ENCODE data around the gene ZNF747.
"Not testable (repeated sequence)": the region's sequence is repeated elsewhere in the genome, so short reads cannot be mapped to it uniquely, and the experiment has no call there.

ZNF747 gene

GRCh38 chr16:30557707-30557956 is 23.0 kb upstream of the ZNF747 start:
- DNase-seq: no peak

- no peak for DNase-seq
Observed at GRCh38 chr16:30556125-30556473, 21.4 kb upstream of the ZNF747 start.

DNA sequence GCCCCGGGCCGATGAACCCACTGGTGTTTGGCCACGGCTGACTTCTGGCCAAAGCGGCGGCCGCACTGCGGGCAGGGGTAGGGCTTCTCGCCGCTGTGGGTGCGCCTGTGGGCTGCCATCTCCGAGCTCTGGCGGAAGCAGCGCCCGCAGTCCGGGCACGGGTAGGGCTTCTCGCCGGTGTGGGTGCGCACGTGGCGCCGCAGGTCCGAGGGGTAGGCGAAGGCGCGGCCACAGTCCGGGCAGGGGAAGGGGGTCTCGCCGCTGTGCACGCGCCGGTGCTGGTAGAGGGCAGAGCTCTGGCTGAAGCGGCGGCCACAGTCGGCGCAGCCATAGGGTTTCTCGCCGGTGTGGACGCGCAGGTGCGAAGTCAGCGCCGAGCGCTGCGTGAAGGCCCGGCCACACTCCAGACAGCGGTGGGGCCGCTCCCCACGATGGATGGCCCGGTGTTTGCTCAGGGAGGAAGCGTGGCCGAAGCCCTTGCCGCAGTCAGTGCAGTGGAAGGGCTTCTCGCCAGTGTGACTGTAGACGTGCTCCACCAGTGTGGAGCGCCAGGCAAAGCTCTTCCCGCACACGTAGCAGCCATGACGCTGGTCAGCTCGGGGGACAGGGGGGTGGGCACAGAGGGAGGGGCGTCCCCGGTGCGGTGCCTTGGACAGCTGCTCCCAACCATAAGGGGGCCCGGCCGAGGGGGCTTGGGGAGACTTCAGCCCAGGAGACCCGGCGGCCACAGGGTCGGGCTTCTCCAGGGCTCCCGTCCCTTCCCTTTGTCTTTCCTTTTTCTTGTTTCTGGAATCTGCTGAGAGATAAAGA is 20.9 kb upstream of the ZNF747 start:
- DNase-seq: no peak

DNA sequence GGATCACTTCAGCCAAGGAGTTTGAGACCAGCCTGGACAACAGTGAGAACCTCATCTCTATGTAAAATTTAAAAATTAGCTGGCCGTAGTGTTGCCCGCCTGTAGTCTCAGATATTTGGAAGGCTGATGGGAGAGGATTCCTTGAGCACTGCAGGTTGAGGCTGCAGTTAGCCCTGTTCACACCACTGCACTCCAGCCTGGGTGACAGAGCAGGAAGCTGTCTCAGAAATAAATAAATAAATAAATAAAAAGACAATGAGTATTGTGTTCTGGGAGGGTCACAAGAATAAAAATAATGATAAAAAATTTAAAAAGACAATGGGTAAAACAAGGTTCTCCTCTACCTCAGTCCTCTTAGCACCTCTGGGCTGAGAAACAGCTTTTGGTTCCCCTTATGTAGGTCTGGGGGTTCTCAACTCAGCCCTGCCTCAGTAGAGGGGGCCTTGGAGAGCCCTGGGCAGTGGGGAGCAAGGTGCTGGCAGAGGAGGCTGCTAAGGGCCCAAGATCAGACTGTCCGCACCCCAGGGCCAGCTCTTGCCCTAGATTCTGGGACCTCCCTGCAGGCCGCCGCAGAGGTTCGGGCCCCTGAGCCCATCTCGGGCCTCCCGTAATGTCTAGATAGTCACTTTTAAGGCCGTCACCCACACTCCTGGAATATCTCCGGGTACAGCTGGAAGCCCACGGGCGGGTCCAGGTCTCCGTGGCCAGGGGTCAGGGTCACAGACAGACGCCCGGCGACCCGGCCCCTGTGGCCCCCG is 20.1 kb upstream of the ZNF747 start:
- DNase-seq: no peak

DNA sequence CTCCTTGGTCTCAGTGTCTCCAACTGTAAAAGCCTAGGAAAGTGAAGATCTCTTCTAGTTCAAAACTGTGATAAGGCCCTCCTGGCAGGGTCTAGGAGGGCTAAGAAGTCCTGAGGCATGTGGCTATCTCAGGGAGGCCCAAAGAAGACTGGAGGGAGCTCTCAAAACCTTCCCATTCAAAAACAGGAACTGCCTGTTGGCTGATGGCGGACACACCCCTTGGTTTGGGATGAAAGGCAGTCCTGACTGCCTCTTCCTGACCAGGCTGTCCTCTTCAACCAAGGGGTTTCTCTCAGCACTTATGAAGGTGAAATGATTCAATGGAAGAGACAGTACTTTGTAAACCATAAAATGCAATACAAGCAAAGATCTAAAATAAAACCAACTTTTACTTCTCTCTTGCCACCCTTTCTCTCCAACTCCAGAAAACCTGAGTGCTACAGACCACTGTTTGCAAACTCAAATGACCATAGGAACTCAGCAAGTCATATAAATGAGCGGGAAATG is 18.8 kb upstream of the ZNF747 start:
- no peak for DNase-seq

GRCh38 chr16:30552956-30553355 is 18.3 kb upstream of the ZNF747 start:
- DNase-seq: no peak

DNA sequence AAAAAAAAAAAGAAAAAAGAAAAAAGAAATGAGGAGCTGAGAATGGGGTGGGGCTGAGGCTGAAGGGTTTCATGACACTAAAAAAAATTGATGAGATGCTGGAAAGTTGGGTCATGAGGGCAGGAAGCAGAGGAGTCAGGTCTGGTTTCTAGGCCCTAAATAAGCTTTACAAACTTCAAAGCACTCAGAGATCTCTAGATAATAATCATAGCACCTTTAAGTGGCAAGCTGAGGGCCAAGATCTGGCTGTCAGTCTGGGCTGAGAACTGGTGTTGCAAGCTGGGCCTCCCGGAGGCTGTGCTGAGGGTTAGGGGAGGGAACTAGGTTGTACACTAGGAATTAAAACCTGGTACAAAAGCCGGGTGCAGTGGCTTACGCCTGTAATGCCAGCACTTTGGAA is 17.1 kb upstream of the ZNF747 start:
- no peak for DNase-seq

DNA sequence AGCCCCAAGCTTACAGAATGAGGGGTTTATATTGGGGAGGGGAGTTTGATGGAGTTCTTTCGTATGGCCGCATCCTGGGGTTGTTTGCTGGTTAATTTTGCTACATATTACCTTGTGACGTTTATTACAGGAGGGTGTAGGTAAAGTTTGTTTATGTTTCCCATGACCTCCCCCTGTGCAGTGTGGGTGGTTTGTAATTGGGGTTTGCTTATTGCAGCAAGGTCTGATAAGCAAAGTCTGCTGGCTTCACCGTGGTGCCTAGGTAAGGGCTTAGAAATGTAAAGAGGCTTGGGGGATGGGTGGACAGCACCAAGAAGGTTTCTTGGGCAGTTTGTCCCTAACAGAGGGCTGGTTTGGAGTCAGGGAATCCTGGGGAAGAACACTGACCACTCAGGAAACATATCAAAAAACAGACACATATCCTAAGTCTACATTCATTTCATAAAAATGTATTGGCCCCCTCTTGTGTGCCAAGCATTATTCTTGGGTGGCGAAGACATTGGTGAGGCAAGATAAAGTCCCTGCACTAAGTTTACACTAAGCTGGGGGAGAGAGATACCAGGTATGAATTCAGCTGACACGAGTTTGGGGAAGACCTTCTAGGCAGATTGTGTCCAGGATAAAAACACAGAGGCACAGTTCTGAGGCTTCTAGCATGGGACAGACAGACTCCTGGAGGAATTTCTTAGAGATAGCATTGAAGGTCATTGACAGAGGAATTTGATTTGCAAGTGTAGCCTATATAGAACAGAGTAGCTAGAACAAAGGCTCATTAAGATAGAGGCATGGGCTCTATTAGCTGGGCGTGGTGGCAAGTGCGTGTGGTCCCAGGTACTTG is 14.0 kb upstream of the ZNF747 start:
- no peak for DNase-seq

DNA sequence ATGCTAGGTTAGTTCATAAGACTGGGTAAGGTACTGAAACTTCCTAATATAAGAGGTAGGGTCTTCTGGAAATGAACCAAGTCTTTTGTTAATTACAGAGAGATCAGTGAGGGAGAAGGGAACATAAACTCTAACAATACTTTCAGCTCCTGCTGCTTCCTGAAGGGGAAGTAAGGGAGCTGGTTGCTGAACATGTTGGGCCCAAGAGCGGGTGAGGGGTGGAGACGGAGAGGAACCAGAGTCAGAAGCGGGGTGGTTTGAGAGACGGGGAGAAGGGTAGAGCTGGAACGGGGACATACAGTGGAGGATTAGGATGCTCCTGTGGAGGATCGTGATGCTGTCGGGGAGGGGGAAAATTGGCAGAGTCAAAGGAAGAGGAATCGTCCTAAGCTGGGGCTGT is 11.5 kb upstream of the ZNF747 start:
- DNase-seq: no peak

- DNase-seq: no peak
Observed at GRCh38 chr16:30543067-30543466, 8.4 kb upstream of the ZNF747 start.

GRCh38 chr16:30541502-30542329 is 7.1 kb upstream of the ZNF747 start:
- DNase-seq: no peak

DNA sequence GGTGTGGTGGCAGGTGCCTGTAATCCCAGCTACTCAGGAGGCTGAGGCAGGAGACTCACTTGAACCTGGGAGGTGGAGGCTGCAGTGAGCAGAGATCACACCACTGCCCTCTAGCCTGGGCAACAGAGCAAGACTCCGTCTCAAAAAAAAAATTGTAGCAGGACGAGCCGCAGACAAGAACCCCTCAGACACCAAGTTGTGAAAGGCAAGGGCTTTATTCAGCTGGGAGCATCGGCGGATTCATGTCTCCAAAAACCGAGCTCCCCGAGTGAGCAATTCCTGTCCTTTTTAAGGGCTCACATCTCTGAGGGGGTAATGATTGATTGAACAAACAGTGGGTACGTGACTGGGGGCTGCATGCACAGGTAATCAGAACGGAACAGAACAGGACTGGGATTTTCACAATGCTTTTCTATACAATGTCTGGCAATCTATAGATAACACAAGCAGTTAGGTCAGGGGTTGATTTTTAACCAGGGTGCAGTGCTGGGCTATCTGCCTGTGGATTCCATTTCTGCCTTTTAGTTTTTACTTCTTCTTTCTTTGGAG is 6.3 kb upstream of the ZNF747 start:
- not testable (repeated sequence) for DNase-seq

GRCh38 chr16:30539986-30540526 is 5.4 kb upstream of the ZNF747 start:
- DNase-seq: not testable (repeated sequence)

GRCh38 chr16:30539000-30539964 is 4.6 kb upstream of the ZNF747 start:
- no peak for DNase-seq

DNA sequence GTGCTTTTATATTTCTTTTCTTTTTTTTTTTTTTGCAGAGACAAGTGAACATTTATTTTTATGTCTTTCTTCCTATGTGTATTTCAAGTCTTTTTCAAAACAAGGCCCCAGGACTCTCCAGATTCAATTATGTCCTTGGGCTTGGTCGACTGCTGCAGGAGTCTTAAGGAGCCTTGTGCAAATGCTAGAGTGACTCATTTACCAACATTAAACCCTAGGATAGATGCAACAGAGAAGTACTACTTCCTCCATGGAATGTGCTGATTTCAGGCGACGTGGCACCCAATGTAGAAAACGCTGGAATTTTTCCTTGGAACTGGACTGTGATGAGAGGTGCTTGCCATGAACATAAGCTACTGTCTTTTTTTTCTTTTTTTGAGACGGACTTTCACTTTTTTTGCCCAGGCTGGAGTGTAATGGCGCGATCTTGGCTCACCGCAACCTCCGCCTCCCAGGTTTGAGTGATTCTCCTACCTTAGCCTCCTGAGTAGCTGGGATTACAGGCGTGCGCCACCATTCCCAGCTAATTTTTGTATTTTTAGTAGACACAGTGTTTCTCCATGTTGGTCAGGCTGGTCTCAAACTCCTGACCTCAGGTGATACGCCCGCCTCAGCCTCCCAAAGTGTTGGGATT is 1.9 kb upstream of the ZNF747 start:
- DNase-seq: not testable (repeated sequence)

GRCh38 chr16:30535777-30536190 is 1.1 kb upstream of the ZNF747 start:
- DNase-seq: peak; percentile 30

DNA sequence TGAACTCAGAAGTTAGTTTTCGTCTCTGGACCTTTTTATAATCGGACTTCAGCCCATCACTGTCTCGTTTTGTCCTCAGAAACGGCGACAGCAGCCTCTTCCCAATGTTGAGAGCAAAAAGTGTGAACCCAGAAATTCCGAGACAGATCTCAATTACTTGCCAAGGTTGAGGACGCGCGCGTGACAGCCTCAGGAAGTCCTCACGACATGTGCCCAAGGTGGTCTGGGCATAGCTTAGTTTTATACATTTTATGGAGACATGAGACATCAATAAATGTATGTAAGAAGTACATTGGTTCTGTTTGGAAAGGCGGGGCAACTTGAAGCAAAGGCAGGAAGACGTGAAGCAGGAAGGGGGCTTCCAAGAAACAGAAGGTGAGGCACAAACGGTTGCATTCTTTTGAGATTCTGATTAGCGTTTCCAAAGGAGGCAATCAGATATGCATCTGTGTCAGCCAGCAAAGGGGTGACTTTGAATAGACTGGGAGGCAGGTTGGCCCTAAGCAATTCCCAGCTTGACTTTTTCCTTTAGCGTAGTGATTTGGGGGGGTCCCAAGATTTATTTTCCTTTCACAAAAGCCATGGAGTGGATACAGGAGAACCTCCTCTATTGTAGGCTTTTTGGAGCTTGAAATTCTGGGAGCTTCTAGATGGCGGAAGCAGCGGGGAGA is 583 bp upstream of the ZNF747 start:
- no peak for DNase-seq

DNA sequence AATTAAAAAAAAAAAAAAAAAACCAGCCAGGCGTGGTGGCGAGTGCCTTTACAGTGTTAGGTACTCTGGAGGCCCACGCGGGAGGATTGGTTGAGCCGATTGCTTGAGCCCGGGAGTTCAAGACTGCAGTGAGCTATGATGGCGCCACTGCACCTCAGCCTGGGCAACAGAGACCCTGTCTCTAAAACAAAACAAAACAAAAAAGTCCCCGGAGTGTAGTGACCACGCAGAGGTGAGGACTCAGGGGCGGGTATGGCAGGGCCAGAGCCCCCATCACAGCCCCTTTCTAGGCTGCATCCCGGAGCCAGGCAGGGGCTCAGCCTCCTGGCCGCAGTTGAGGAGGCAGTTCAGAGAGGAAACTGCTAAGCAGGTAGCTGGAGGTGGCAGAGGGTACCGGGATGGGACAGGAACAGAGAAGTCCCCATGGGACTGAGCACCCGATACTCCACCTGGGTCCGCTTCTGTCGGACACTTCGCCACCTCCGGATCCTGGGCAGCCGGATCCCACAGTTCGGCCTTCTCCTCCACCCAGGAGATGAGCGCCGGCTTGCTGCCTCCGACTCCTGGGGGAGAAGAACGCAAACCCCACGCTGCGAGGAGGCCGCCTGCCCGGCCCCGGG is 800 bp downstream of the ZNF747 start:
- DNase-seq: no peak

- DNase-seq: no peak
Observed at GRCh38 chr16:30533146-30533522, 1.5 kb downstream of the ZNF747 start.

All from NCI-H1694 treated with DMSO at 0.1 percent for 48 hours (cell line).